Stomach (tissue), 9 donors: ENCODE results near the gene TBCD. TPM values are rescaled to one million over a fixed set of nuclear protein-coding genes. Genes with fewer than 3 reads are reported as not detected.

Experiments
- DNase-seq, 2 donors: peaks; one replicate each; pipeline versions ENCODE4 v3.0.0 to v3.0.0-alpha.2; 2013 to 2019
- H3K27ac ChIP-seq, 5 donors: fragments of 200-600 bp in 4 of 5; sonication (generic) in 4 of 5; one replicate each; pipeline ENCODE4 v1.5.1; 2013 to 2019; ENCODE audit warnings: mild to moderate bottlenecking in 1 of 5, moderate library complexity in 1 of 5
- H3K27me3 ChIP-seq, 3 donors: fragments of 200-600 bp; sonication (generic); one replicate each; pipeline ENCODE4 v1.5.1; 2017 to 2019; ENCODE audit warnings: mixed run types in 1 of 3
- H3K36me3 ChIP-seq, 4 donors: fragments of 200-600 bp; sonication (generic); 1 replicate in 3 of 4; 2 replicates in 1 of 4; pipeline ENCODE4 v1.5.1; 2016 to 2019
- H3K4me1 ChIP-seq, 4 donors: fragments of 200-600 bp; sonication (generic); one replicate each; pipeline ENCODE4 v1.5.1; 2016 to 2019
- H3K4me3 ChIP-seq, 4 donors: fragments of 200-600 bp; sonication (generic) in 3 of 4; one replicate each; pipeline ENCODE4 v1.5.1; 2016 to 2019; ENCODE audit warnings: mild to moderate bottlenecking in 1 of 4
- H3K9me3 ChIP-seq, 4 donors: fragments of 200-600 bp; sonication (generic); one replicate each; pipeline ENCODE4 v1.5.1; 2016 to 2019
- EP300 ChIP-seq: sonication (generic); formaldehyde crosslinking; IDR thresholded peaks from one replicate; pipeline ENCODE4 v1.6.1; 2017; ENCODE audit warnings: antibody characterized with exemption
- POLR2A ChIP-seq, 4 donors: fragments of 450-650 bp; IDR thresholded peaks; one replicate each; pipeline ENCODE4 v1.6.1; 2016; ENCODE audit warnings: antibody characterized with exemption in 4 of 4, control low read depth in 2 of 4, mild to moderate bottlenecking in 1 of 4, moderate library complexity in 1 of 4
- POLR2AphosphoS5 ChIP-seq, 3 donors: sonication (generic); formaldehyde crosslinking; IDR thresholded peaks; one replicate each; pipeline ENCODE4 v1.6.1; 2016; ENCODE audit warnings: antibody characterized with exemption in 3 of 3
- WGBS, 5 donors: extraction: QIAGEN DNeasy Blood & Tissue Kit in 3 of 5; methylation state at CpG; one replicate each; pipeline versions ENCODE4 v1.1.5 to v1.1.7; 2013 to 2018; 5-methylcytosine and 5-hydroxymethylcytosine counted together
- intact Hi-C: fragments of 100-400 bp; cut with DNase I; formaldehyde crosslinking; loops from one replicate; pipeline ENCODE4 v1.15.1; 2023; ENCODE audit warnings: low total_unique reads
- polyA plus RNA-seq, 3 donors: library from polyadenylated mRNA; stranded (reverse); fragments of 200-250 nt; gene quantifications; one replicate each; pipeline ENCODE4 v1.2.3, GENCODE V29; 2013
- total RNA-seq, 5 donors: library from RNA; depleted of rRNA; stranded (reverse); fragments of >200 nt; gene quantifications; one replicate each; pipeline versions ENCODE4 v1.1.0 to v1.2.3, GENCODE V29; 2014 to 2016
- TF ChIP-seq, protein P1 (sequence below), 7 experiments: fragments of 450-650 bp in 4 of 7; fragments of 200-600 bp in 3 of 7; sonication (generic) in 3 of 7; IDR thresholded peaks; one replicate each; pipeline ENCODE4 v1.5.1; 2016 to 2019; ENCODE audit warnings: antibody characterized with exemption in 7 of 7, control low read depth in 2 of 7, mild to moderate bottlenecking in 1 of 7
- donor health status: healthy with polysubstance abuse.
- donor health status: Bipolar disorder and iron deficiency.
- donor health status: healthy.

Gene TBCD
- total and polyA plus RNA-seq, 8 donors, result 51.2 to 155 (median 101) TPM

DNA sequence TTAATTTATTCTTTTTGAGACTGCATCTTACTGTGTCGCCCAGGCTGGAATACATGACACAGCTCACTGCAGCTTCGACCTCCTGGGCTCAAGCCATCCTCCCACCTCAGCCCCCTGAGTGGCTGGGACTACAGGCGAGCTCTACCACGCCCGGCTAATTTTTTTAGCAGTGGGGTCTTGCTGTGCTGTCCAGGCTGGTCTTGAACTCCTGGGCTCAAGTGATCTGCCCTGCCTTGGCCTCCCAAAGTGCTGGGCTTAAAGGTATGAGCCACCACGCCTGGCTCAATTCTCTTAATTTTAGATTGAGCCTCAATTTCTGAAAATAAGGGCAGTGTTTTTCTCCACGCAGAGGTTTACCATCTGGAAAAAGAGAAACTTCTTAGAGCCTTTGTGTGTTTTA lies 46.9 kb downstream of the TBCD start:
- intact Hi-C loops, result no loop called here
- Histone ChIP-seq H3K36me3 (peaks cover 10 to 46% (median 42%) of the 10 kb centered on the region in 4 donors), H3K27me3 (no peaks in the 10 kb centered on the region), H3K9me3 (no peaks in the 10 kb centered on the region), H3K27ac (no peak overlapping the region), H3K4me3 (no peak overlapping the region), H3K4me1 (peaks cover 0 to 18% (median 6%) of the 10 kb centered on the region in 4 donors)
- TF ChIP-seq, protein P1, sequence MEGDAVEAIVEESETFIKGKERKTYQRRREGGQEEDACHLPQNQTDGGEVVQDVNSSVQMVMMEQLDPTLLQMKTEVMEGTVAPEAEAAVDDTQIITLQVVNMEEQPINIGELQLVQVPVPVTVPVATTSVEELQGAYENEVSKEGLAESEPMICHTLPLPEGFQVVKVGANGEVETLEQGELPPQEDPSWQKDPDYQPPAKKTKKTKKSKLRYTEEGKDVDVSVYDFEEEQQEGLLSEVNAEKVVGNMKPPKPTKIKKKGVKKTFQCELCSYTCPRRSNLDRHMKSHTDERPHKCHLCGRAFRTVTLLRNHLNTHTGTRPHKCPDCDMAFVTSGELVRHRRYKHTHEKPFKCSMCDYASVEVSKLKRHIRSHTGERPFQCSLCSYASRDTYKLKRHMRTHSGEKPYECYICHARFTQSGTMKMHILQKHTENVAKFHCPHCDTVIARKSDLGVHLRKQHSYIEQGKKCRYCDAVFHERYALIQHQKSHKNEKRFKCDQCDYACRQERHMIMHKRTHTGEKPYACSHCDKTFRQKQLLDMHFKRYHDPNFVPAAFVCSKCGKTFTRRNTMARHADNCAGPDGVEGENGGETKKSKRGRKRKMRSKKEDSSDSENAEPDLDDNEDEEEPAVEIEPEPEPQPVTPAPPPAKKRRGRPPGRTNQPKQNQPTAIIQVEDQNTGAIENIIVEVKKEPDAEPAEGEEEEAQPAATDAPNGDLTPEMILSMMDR (IDR thresholded peaks at IDR 0.05), result no peak
- TF ChIP-seq POLR2AphosphoS5 (IDR thresholded peaks at IDR 0.05), result no peak
- TF ChIP-seq EP300, result no peak
- TF ChIP-seq POLR2A (IDR thresholded peaks at IDR 0.05), result no peak
- WGBS, 5 donors, result 95 to 99% (median 97%) methylated on average over 7 of the region's 7 CpGs
- DNase-seq, result no peak

DNA sequence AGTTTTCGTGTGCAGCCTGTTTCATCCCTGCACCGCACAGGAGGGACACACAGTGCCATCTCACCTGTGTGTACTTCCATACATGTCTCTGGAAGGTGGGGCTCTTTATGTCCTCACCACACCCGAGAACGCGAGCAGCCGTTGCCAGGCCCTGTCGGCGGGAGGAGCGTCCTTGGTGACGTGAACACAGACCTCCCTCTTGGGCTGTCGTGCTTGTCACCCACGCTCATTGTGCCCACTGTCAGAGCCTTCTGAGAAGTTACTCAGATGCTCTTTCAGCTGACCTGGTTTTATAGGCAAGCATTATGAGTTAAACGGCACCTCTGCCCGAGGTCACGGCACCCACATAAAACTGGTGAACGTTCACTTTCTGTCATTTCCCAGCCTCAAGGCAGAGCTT lies 47.7 kb downstream of the TBCD start:
- Histone ChIP-seq H3K4me3 (no peak overlapping the region), H3K9me3 (no peaks in the 10 kb centered on the region), H3K4me1 (peaks cover 0 to 15% (median 6%) of the 10 kb centered on the region in 4 donors), H3K27me3 (no peaks in the 10 kb centered on the region), H3K27ac (no peak overlapping the region), H3K36me3 (peaks cover 10 to 46% (median 42%) of the 10 kb centered on the region in 4 donors)
- WGBS, 5 donors, result 91 to 95% (median 94%) methylated on average over 14 to 16 of the region's 16 CpGs
- no peak for DNase-seq
- intact Hi-C loops, result no loop called here
- TF ChIP-seq POLR2AphosphoS5 (IDR thresholded peaks at IDR 0.05), result no peak
- TF ChIP-seq, protein P1 (IDR thresholded peaks at IDR 0.05), result no peak

DNA sequence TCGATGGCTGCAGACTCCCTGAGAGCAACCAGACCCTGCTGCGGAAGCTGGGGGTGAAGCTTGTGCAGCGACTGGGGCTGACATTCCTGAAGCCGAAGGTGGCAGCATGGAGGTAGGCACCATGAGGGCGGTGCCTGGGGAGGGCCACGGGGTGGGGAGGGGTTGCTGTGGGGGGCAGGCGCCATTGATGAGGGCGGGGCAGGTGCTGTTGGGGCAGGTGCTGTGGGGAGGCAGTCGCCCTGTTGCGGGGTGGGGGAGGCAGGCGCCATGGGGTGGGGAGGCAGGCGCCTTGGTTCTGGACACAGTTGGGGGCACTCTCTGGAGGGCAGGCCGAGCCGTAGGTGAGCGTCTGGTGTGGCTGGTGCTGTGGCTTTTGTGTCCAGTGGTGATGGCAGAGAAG lies 49.0 kb downstream of the TBCD start:
- DNase-seq, result no peak
- H3K9me3 ChIP-seq, result no peaks in the 10 kb centered on the region
- no peaks in the 10 kb centered on the region for H3K27me3 ChIP-seq
- H3K27ac ChIP-seq, result no peak overlapping the region
- H3K4me1 ChIP-seq, result peaks cover 3 to 17% (median 13%) of the 10 kb centered on the region in 4 donors
- peaks cover 10 to 48% (median 41%) of the 10 kb centered on the region in 4 donors for H3K36me3 ChIP-seq
- TF ChIP-seq POLR2A (IDR thresholded peaks at IDR 0.05), result no peak
- no peak for TF ChIP-seq POLR2AphosphoS5 (IDR thresholded peaks at IDR 0.05)
- TF ChIP-seq, protein P1 (IDR thresholded peaks at IDR 0.05), result no peak
- TF ChIP-seq EP300, result no peak
- H3K4me3 ChIP-seq, result no peak overlapping the region
- WGBS, 5 donors, result 96 to 97% (median 96%) methylated on average over 14 to 15 of the region's 15 CpGs
- intact Hi-C loops, result no loop called here

DNA sequence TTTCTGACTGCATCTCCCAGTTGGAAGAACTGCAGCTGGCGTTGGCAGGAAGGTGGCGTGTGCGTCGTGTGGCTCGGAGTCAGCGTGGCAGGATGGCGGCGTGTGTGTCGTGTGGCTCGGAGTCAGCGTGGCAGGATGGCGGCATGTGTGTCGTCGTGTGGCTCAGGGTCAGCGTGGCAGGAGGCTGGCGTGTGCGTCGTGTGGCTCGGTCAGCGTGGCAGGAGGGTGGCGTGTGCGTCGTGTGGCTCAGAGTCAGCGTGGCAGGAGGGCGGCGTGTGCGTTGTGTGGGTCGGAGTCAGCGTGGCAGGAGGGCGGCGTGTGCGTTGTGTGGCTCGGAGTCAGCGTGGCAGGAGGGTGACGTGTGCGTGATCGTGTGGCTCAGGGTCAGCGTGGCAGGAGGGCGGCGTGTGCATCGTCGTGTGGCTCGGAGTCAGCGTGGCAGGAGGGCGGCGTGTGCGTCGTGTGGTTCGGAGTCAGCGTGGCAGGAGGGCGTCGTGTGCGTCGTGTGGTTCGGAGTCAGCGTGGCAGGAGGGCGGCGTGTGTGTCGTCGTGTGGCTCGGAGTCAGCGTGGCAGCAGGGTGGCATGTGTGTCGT lies 49.6 kb downstream of the TBCD start:
- Histone ChIP-seq H3K4me3 (no peak overlapping the region), H3K36me3 (peaks cover 10 to 50% (median 46%) of the 10 kb centered on the region in 4 donors), H3K9me3 (no peaks in the 10 kb centered on the region), H3K27ac (no peak overlapping the region), H3K4me1 (peaks cover 3 to 17% (median 13%) of the 10 kb centered on the region in 4 donors), H3K27me3 (no peaks in the 10 kb centered on the region)
- 94 to 97% (median 96%) methylated on average over 55 to 63 of the region's 63 CpGs for WGBS, 5 donors
- TF ChIP-seq, protein P1 (IDR thresholded peaks at IDR 0.05), result no peak
- no peak for TF ChIP-seq POLR2A (IDR thresholded peaks at IDR 0.05)
- TF ChIP-seq POLR2AphosphoS5 (IDR thresholded peaks at IDR 0.05), result no peak
- TF ChIP-seq EP300, result no peak
- DNase-seq, result no peak
- intact Hi-C loops, result no loop called here
